ENCODE data around the gene SLC35F1. TPM values are rescaled to one million over a fixed set of nuclear protein-coding genes. Genes with fewer than 3 reads are reported as not detected.

The SLC35F1 gene
- total and polyA plus RNA-seq, 4 donors, result 0.01 to 0.09 (median 0.08) TPM; not detected in 1

- Histone ChIP-seq H3K4me3 (ENCODE audit: low read depth in 1 of 3, low read length in 3 of 3) (no peak overlapping the region), H3K4me1 (ENCODE audit: control insufficient read depth in 4 of 4, insufficient read depth in 4 of 4, low read length in 3 of 4) (no peaks in the 10 kb centered on the region), H3K9me3 (ENCODE audit: control insufficient read depth in 4 of 4, low read length in 3 of 4) (no peaks in the 10 kb centered on the region), H3K27ac (ENCODE audit: low read depth in 1 of 2, low read length in 2 of 2) (no peak overlapping the region), H3K27me3 (ENCODE audit: control insufficient read depth in 4 of 4, insufficient read depth in 4 of 4, low read length in 3 of 4) (no peaks in the 10 kb centered on the region), H3K9ac (ENCODE audit: low read depth in 1 of 2, low read length in 2 of 2) (no peak overlapping the region), H3K36me3 (ENCODE audit: control insufficient read depth in 4 of 4, insufficient read depth in 3 of 4, low read depth in 1 of 4, low read length in 3 of 4) (no peaks in the 10 kb centered on the region)
- TF ChIP-seq SP1 (IDR thresholded peaks at IDR 0.05), result no peak
- no peak for TF ChIP-seq JUND (IDR thresholded peaks at IDR 0.05)
- TF ChIP-seq YY1 (IDR thresholded peaks at IDR 0.05), result no peak
- no peak for TF ChIP-seq FOXA2 (IDR thresholded peaks at IDR 0.05)
- DNase-seq (ENCODE audit: low spot score), result no peak
- 90% methylated on average over 4 of the region's 4 CpGs for WGBS
These were observed 305.5 kb downstream of the SLC35F1 start for GRCh38 chr6:118212451-118213173.

DNA sequence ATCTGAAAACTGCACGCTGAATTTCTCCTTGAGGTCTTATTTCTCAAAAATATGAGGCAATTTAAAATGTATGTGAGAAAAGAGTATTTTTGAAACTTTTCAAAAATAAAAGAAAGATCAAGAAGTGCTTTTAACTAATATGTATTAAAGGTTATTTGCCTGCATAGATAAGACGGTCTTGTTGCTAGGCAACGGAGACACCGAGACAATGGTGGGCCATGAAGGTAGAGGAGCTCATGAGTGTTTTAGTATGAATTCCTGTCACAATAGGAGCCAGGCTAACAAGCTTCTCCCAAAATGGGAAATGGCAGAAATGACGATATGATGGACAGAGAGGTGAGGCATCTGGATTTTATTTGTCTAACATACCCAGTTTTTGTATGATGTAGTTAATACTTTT, 308.2 kb downstream of the SLC35F1 start:
- H3K27ac ChIP-seq (ENCODE audit: low read depth in 1 of 2, low read length in 2 of 2), result no peak overlapping the region
- WGBS, result 71% methylated on average over 5 of the region's 5 CpGs
- H3K9ac ChIP-seq (ENCODE audit: low read depth in 1 of 2, low read length in 2 of 2), result no peak overlapping the region
- no peaks in the 10 kb centered on the region for H3K36me3 ChIP-seq (ENCODE audit: control insufficient read depth in 4 of 4, insufficient read depth in 3 of 4, low read depth in 1 of 4, low read length in 3 of 4)
- H3K27me3 ChIP-seq (ENCODE audit: control insufficient read depth in 4 of 4, insufficient read depth in 4 of 4, low read length in 3 of 4), result no peaks in the 10 kb centered on the region
- no peak for DNase-seq (ENCODE audit: low spot score)
- H3K4me3 ChIP-seq (ENCODE audit: low read depth in 1 of 3, low read length in 3 of 3), result no peak overlapping the region
- H3K4me1 ChIP-seq (ENCODE audit: control insufficient read depth in 4 of 4, insufficient read depth in 4 of 4, low read length in 3 of 4), result no peaks in the 10 kb centered on the region
- TF ChIP-seq REST (IDR thresholded peaks at IDR 0.05) (no peak), HNF4G (IDR thresholded peaks at IDR 0.05) (no peak), SP1 (IDR thresholded peaks at IDR 0.05) (no peak), JUND (IDR thresholded peaks at IDR 0.05) (no peak), TAF1 (conservative IDR thresholded peaks at IDR 0.05) (no peak), RXRA (IDR thresholded peaks at IDR 0.05) (no peak), NR2F2 (IDR thresholded peaks at IDR 0.05) (no peak), CTCF (IDR thresholded peaks at IDR 0.05; ENCODE audit: low read depth, low read length, missing input control) (no peak), FOXA2 (IDR thresholded peaks at IDR 0.05) (no peak), YY1 (IDR thresholded peaks at IDR 0.05) (no peak)
- TF ChIP-seq, protein P1, sequence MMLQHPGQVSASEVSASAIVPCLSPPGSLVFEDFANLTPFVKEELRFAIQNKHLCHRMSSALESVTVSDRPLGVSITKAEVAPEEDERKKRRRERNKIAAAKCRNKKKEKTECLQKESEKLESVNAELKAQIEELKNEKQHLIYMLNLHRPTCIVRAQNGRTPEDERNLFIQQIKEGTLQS (IDR thresholded peaks at IDR 0.05), result no peak
- TF ChIP-seq, protein P2, sequence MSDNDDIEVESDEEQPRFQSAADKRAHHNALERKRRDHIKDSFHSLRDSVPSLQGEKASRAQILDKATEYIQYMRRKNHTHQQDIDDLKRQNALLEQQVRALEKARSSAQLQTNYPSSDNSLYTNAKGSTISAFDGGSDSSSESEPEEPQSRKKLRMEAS (IDR thresholded peaks at IDR 0.05), result no peak
- TF ChIP-seq, protein P3, sequence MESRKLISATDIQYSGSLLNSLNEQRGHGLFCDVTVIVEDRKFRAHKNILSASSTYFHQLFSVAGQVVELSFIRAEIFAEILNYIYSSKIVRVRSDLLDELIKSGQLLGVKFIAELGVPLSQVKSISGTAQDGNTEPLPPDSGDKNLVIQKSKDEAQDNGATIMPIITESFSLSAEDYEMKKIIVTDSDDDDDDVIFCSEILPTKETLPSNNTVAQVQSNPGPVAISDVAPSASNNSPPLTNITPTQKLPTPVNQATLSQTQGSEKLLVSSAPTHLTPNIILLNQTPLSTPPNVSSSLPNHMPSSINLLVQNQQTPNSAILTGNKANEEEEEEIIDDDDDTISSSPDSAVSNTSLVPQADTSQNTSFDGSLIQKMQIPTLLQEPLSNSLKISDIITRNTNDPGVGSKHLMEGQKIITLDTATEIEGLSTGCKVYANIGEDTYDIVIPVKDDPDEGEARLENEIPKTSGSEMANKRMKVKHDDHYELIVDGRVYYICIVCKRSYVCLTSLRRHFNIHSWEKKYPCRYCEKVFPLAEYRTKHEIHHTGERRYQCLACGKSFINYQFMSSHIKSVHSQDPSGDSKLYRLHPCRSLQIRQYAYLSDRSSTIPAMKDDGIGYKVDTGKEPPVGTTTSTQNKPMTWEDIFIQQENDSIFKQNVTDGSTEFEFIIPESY (IDR thresholded peaks at IDR 0.05), result no peak
- H3K9me3 ChIP-seq (ENCODE audit: control insufficient read depth in 4 of 4, low read length in 3 of 4), result no peaks in the 10 kb centered on the region

Data from liver (tissue), 9 donors.